WTC11 (cell line): Measurements from ENCODE around the gene HIP1R. TPM values are rescaled to one million over a fixed set of nuclear protein-coding genes. Genes with fewer than 3 reads are reported as not detected.
"Not testable (repeated sequence)": the region's sequence is repeated elsewhere in the genome, so short reads cannot be mapped to it uniquely, and the experiment has no call there.

Experiments
- ATAC-seq: fragments of 200-7000 bp; cut with Tn5 transposase; 2 replicates; pipeline ENCODE4 v1.10.0; 2021; ENCODE audit warnings: mild to moderate bottlenecking, moderate library complexity
- CTCF ChIA-PET: fragments of 300-600 bp; sonication (Branson Sonifier 250); formaldehyde crosslinking; loops from one replicate; lab custom pipeline; 2021; ENCODE audit warnings: antibody characterized with exemption; lab: Charles Lee
- POLR2A ChIA-PET: fragments of 350-600 bp; sonication (Branson Sonifier 250); formaldehyde crosslinking; loops from one replicate; lab custom pipeline; 2021; ENCODE audit warnings: antibody characterized with exemption; lab: Charles Lee
- DNase-seq: peaks from one replicate; pipeline ENCODE4 v3.0.0; 2021; ENCODE audit warnings: low spot score
- H3K27ac Mint-ChIP-seq: 2 replicates; pipeline ENCODE4 v1.8.0; 2021; ENCODE audit warnings: mixed read lengths
- H3K27me3 Mint-ChIP-seq: 2 replicates; pipeline ENCODE4 v1.8.0; 2021; ENCODE audit warnings: low read depth, mild to moderate bottlenecking, moderate library complexity, mixed read lengths
- H3K36me3 Mint-ChIP-seq: 2 replicates; pipeline ENCODE4 v1.8.0; 2021; ENCODE audit warnings: mixed read lengths
- H3K4me1 Mint-ChIP-seq: 2 replicates; pipeline ENCODE4 v1.8.0; 2022; ENCODE audit warnings: mixed read lengths
- H3K4me3 Mint-ChIP-seq: 2 replicates; pipeline ENCODE4 v1.8.0; 2021; ENCODE audit warnings: mild to moderate bottlenecking, moderate library complexity, mixed read lengths
- H3K9me3 Mint-ChIP-seq: 2 replicates; pipeline ENCODE4 v1.8.0; 2021; ENCODE audit warnings: mixed read lengths
- ELF4 ChIP-seq: sonication (generic); formaldehyde crosslinking; IDR thresholded peaks from 2 replicates; pipeline ENCODE4 v1.8.1; 2022; ENCODE audit warnings: low read depth, mild to moderate bottlenecking, moderate library complexity, missing genetic modification reagents
- EMX1 ChIP-seq: fragments of 250-450 bp; sonication (Bioruptor Pico); IDR thresholded peaks from 2 replicates; pipeline ENCODE4 v1.8.0; 2021; ENCODE audit warnings: mild to moderate bottlenecking
- ESRRA ChIP-seq: sonication (generic); formaldehyde crosslinking; IDR thresholded peaks from 2 replicates; pipeline ENCODE4 v1.8.1; 2022; ENCODE audit warnings: mild to moderate bottlenecking, missing genetic modification reagents, borderline replicate concordance
- ETV6 ChIP-seq: sonication (generic); formaldehyde crosslinking; IDR thresholded peaks from 2 replicates; pipeline ENCODE4 v1.8.1; 2022; ENCODE audit warnings: mild to moderate bottlenecking, missing genetic modification reagents
- GTF2I ChIP-seq: fragments of 250-450 bp; sonication (Bioruptor Pico); conservative IDR thresholded peaks from 2 replicates; pipeline ENCODE4 v1.4.0; 2021; ENCODE audit warnings: mild to moderate bottlenecking
- IRF2 ChIP-seq: sonication (generic); formaldehyde crosslinking; IDR thresholded peaks from 2 replicates; pipeline ENCODE4 v1.8.0; 2022; ENCODE audit warnings: low read depth, missing genetic modification reagents, borderline replicate concordance
- OVOL2 ChIP-seq: fragments of 250-450 bp; sonication (Bioruptor Pico); IDR thresholded peaks from 2 replicates; pipeline ENCODE4 v1.9.0; 2021; ENCODE audit warnings: mild to moderate bottlenecking, borderline replicate concordance
- TCF7 ChIP-seq: sonication (generic); formaldehyde crosslinking; IDR thresholded peaks from 2 replicates; pipeline ENCODE4 v1.8.0; 2022; ENCODE audit warnings: mild to moderate bottlenecking, low read depth, missing genetic modification reagents, moderate library complexity
- TEAD1 ChIP-seq: sonication (generic); formaldehyde crosslinking; IDR thresholded peaks from 2 replicates; pipeline ENCODE4 v1.8.0; 2022; ENCODE audit warnings: mild to moderate bottlenecking, missing genetic modification reagents
- ZNF121 ChIP-seq: sonication (generic); formaldehyde crosslinking; IDR thresholded peaks from 2 replicates; pipeline ENCODE4 v1.8.0; 2023; ENCODE audit warnings: missing genetic modification reagents
- total RNA-seq: library from RNA; stranded (reverse); gene quantifications from 3 replicates; pipeline ENCODE4 v1.2.3, GENCODE V29; 2021
- TF ChIP-seq, protein P1 (sequence below): sonication (generic); formaldehyde crosslinking; IDR thresholded peaks from 2 replicates; pipeline ENCODE4 v1.8.1; 2022; ENCODE audit warnings: low read depth, mild to moderate bottlenecking, moderate library complexity, missing genetic modification reagents, borderline replicate concordance
- TF ChIP-seq, protein P2 (sequence below): sonication (generic); formaldehyde crosslinking; IDR thresholded peaks from 2 replicates; pipeline ENCODE4 v1.8.1; 2023; ENCODE audit warnings: mild to moderate bottlenecking, missing genetic modification reagents

Gene HIP1R
- total RNA-seq, 1 experiment from 2014 or later = 45.2 TPM

DNA sequence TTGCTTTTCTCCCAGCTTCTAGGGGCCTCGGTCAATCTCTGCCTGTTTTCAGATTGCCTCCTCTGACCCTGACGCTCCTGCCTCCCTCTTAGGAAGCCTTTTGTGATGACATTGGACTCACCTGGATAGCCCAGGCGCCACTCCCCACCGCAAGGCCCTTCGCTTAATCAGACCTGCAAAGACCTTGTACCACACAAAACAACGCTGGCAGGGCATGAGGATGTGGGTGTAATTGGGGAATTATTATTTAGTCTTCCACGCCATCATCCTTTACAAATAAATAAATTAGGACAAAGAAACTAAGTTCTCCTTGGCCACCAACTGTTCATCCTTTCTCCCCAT, 68.4 kb downstream of the HIP1R start (continued):
- TF ChIP-seq ESRRA (CRISPR knock-in tag) (no peak), TCF7 (CRISPR knock-in tag) (no peak), ELF4 (CRISPR knock-in tag) (no peak), OVOL2 (no peak), ETV6 (no peak)
- TF ChIP-seq, protein P1, sequence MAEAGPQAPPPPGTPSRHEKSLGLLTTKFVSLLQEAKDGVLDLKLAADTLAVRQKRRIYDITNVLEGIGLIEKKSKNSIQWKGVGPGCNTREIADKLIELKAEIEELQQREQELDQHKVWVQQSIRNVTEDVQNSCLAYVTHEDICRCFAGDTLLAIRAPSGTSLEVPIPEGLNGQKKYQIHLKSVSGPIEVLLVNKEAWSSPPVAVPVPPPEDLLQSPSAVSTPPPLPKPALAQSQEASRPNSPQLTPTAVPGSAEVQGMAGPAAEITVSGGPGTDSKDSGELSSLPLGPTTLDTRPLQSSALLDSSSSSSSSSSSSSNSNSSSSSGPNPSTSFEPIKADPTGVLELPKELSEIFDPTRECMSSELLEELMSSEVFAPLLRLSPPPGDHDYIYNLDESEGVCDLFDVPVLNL (CRISPR knock-in tag) = no peak
- TF ChIP-seq, protein P2, sequence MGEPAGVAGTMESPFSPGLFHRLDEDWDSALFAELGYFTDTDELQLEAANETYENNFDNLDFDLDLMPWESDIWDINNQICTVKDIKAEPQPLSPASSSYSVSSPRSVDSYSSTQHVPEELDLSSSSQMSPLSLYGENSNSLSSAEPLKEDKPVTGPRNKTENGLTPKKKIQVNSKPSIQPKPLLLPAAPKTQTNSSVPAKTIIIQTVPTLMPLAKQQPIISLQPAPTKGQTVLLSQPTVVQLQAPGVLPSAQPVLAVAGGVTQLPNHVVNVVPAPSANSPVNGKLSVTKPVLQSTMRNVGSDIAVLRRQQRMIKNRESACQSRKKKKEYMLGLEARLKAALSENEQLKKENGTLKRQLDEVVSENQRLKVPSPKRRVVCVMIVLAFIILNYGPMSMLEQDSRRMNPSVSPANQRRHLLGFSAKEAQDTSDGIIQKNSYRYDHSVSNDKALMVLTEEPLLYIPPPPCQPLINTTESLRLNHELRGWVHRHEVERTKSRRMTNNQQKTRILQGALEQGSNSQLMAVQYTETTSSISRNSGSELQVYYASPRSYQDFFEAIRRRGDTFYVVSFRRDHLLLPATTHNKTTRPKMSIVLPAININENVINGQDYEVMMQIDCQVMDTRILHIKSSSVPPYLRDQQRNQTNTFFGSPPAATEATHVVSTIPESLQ (CRISPR knock-in tag) = no peak

DNA sequence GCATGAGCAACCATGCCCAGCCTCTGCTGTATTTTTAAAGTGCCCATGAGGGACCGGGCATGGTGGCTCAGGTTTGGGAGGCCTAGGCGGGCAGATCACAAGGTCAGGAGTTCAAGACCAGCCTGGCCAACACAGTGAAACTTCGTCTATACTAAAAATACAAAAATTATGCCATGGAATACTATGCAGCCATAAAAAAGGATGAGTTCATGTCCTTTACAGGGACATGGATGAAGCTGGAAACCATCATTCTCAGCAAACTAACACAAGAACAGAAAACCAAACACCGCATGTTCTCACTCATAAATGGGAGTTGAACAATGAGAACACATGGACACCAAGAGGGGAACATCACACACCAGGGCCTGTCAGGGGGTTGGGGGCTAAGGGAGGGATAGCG, 70.0 kb downstream of the HIP1R start:
- H3K27ac Mint-ChIP-seq, ATAC-seq, H3K4me3 Mint-ChIP-seq, H3K27me3 Mint-ChIP-seq, DNase-seq, H3K36me3 Mint-ChIP-seq, POLR2A ChIA-PET, H3K9me3 Mint-ChIP-seq, CTCF ChIA-PET: not testable (repeated sequence)
- H3K4me1 Mint-ChIP-seq = peaks cover 22% of the 10 kb centered on the region

DNA sequence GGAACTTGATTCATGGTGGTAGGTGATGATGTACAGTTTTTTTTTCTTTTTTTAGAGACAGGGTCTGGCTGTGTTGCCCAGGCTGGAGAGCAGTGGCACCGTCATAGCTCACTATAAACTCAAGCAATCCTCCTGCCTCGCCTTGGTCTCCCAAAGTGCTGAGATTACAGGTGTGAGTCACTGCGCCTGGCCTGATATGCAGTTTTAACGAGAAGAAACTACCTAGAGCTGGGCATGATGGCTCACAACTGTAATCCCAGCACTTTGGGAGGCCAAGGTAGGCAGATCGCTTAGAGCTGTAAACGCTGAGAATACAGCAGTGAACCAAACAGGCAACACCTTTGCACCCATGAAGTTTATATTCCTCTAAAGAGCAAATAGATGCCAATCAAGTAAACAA, 73.7 kb downstream of the HIP1R start:
- H3K9me3 Mint-ChIP-seq = peaks cover 4% of the 10 kb centered on the region
- ChIA-PET POLR2A (no interaction called here), CTCF (no interaction called here)
- H3K27me3 Mint-ChIP-seq = no peaks in the 10 kb centered on the region; the same call in 1 of the 2 replicates
- DNase-seq (no peak), ATAC-seq (no peak)
- H3K27ac Mint-ChIP-seq = no peak overlapping the region
- H3K4me3 Mint-ChIP-seq = no peak overlapping the region
- no peaks in the 10 kb centered on the region for H3K36me3 Mint-ChIP-seq
- TF ChIP-seq ZNF121 (peak; percentile 55), IRF2 (CRISPR knock-in tag) (no peak)
- peaks cover 14% of the 10 kb centered on the region for H3K4me1 Mint-ChIP-seq

DNA sequence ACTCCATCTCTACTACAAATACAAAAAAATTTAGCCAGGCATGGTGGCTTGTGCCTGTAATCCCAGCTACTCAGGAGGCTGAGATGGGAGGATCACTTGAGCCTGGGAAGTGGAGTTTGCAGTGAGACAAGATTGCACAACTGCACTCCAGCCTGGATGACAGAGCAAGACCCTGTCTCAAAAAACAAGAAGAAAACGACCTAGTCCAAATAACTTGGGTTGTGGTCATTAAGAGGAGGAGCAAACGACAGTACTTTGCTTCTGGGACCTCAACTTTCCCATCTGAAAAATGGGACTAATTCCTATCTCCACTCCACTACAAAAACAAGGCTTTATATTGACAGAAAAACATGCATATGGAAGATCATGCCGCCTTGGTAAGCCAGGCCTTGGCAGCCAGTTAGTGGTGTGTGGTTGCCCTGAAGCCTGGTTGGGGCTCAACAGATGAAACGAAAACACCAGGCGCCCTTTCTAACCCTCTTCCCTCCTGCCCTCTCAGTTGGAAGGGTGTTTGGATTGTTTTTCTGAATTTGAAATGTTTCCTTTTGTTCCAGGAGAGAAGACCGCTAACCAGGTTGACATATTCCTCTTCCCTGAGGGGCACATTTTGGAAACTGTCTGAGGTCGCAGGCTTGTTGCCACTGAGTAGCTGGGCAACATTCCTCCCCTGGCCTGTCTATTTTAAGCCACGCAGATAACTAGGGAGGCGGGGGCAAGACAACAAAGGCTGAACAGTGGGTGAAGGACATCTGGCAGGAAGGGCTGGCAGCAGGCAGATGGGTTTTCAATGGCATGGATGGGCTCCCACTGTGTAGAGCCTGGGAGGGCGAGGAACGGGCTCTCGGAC, 74.4 kb downstream of the HIP1R start:
- ChIA-PET POLR2A (no interaction called here), CTCF (interaction anchor here (1.2 kb wide), 1 partner anchor 42 kb away, joined by 3 read pairs; no protein-coding TSS in a partner anchor)
- no peaks in the 10 kb centered on the region; the same call in 1 of the 2 replicates for H3K27me3 Mint-ChIP-seq

More for the DNA sequence above, 74.4 kb downstream of the HIP1R start:
- DNase-seq (no peak), ATAC-seq (peak; percentile 82)
- TF ChIP-seq GTF2I (CRISPR knock-in tag) (0 out of 2 replicates have a peak, but pooled peaks have one; percentile 62), EMX1 (CRISPR knock-in tag) (no peak), TEAD1 (CRISPR knock-in tag) (peak; percentile 16; the same call in 1 of the 2 replicates)
- Mint-ChIP-seq H3K9me3 (peaks cover 7% of the 10 kb centered on the region), H3K27ac (0 out of 2 replicates have a peak overlapping the region, but pooled peaks have one; percentile 17), H3K4me1 (peaks cover 13% of the 10 kb centered on the region), H3K36me3 (no peaks in the 10 kb centered on the region), H3K4me3 (no peak overlapping the region)

Other genes with a start within 250 kb of the HIP1R start
- gene HCAR2, start 132.1 kb upstream of the HIP1R start, total RNA-seq = not detected in 3 replicates
- not detected in 3 replicates for gene HCAR3, start 118.6 kb upstream of the HIP1R start, total RNA-seq
- 0.04 TPM in 1 of 3 replicates, not detected in the others for gene HCAR1, start 104.6 kb upstream of the HIP1R start, total RNA-seq
- 66.5 to 81.5 TPM (median 70.8 TPM) in 3 replicates for gene DENR, start 82.6 kb upstream of the HIP1R start, total RNA-seq
- gene CCDC62, start 60.9 kb upstream of the HIP1R start, total RNA-seq = 0.33 to 0.78 TPM (median 0.34 TPM) in 3 replicates
- 10.4 to 18.1 TPM (median 11.4 TPM) in 3 replicates for gene VPS37B, start 60.7 kb downstream of the HIP1R start, total RNA-seq
- 4.8 to 6.3 TPM (median 5.8 TPM) in 3 replicates for gene ABCB9, start 131.0 kb downstream of the HIP1R start, total RNA-seq
- gene OGFOD2, start 139.8 kb downstream of the HIP1R start, total RNA-seq = 17.3 to 28.1 TPM (median 23.9 TPM) in 3 replicates
- 133 to 150 TPM (median 146 TPM) in 3 replicates for gene ARL6IP4, start 145.2 kb downstream of the HIP1R start, total RNA-seq